Mononuclear cell (primary cell): ENCODE results near the gene GATM. TPM values are rescaled to one million over a fixed set of nuclear protein-coding genes. Genes with fewer than 3 reads are reported as not detected.
"Not testable (repeated sequence)": the region's sequence is repeated elsewhere in the genome, so short reads cannot be mapped to it uniquely, and the experiment has no call there.

ENCODE experiments used
- H3K27me3 ChIP-seq: 2 replicates; pipeline ENCODE4 v1.6.0; 2011; ENCODE audit warnings: low read length, control low read depth; ENCODE audit not compliant: insufficient read depth
- H3K4me1 ChIP-seq: 2 replicates; pipeline ENCODE4 v1.5.1; 2011; ENCODE audit warnings: mild to moderate bottlenecking, low read length, control low read depth; ENCODE audit not compliant: insufficient read depth
- H3K4me3 ChIP-seq: 2 replicates; pipeline ENCODE4 v1.5.1; 2011; ENCODE audit warnings: mild to moderate bottlenecking, low read length, moderate library complexity
- H3K9me3 ChIP-seq: 2 replicates; pipeline ENCODE4 v1.5.1; 2011; ENCODE audit warnings: low read depth, mild to moderate bottlenecking, control low read depth, low read length
- total RNA-seq: library from RNA; depleted of rRNA; stranded (reverse); fragments of >200 nt; gene quantifications from one replicate; pipeline ENCODE4 v1.2.3, GENCODE V29; 2012

Gene GATM
- total RNA-seq, 1 donor, result 2.3 TPM

GRCh38 chr15:45314117-45314516 is 64.2 kb downstream of the GATM start:
- not testable (repeated sequence) for H3K27me3 ChIP-seq, H3K9me3 ChIP-seq, H3K4me3 ChIP-seq, H3K4me1 ChIP-seq

Other genes starting within 250 kb of the GATM start
- 0.31 TPM for gene DUOXA1, start 248.7 kb downstream of the GATM start, total RNA-seq
- 0.10 TPM for gene DUOX1, start 248.6 kb downstream of the GATM start, total RNA-seq
- 2.1 TPM for gene SHF, start 190.6 kb downstream of the GATM start, total RNA-seq
- gene SLC28A2, start 126.3 kb downstream of the GATM start, total RNA-seq, result not detected
- gene SLC30A4, start 144.2 kb upstream of the GATM start, total RNA-seq, result 3.4 TPM
- 102 TPM for gene BLOC1S6, start 208.8 kb upstream of the GATM start, total RNA-seq